ENCODE results near the gene GRB2.

DNA sequence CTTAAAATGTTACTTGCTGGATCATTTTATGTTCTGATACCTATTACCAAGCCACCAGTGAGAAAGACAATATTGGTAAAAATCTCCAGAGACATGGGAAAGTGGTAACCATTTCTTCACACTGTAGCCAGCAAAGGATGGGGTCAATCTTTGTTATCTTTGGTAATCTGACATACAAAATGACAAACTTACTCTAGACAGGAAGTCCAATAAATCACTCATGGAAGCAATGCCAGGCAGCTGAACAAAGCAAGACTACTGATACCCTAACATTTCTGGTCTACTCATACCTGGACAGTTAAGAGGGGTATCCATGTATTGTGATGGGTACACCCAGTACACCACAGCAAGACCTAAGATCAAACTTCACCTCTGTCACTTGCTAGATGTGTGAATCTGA is 19.0 kb downstream of the GRB2 start:
- no peak for TF ChIP-seq EZH2 (IDR thresholded peaks at IDR 0.05; ENCODE audit: borderline replicate concordance, low read depth, low read length, poor library complexity, severe bottlenecking)
- TF ChIP-seq, protein P1, sequence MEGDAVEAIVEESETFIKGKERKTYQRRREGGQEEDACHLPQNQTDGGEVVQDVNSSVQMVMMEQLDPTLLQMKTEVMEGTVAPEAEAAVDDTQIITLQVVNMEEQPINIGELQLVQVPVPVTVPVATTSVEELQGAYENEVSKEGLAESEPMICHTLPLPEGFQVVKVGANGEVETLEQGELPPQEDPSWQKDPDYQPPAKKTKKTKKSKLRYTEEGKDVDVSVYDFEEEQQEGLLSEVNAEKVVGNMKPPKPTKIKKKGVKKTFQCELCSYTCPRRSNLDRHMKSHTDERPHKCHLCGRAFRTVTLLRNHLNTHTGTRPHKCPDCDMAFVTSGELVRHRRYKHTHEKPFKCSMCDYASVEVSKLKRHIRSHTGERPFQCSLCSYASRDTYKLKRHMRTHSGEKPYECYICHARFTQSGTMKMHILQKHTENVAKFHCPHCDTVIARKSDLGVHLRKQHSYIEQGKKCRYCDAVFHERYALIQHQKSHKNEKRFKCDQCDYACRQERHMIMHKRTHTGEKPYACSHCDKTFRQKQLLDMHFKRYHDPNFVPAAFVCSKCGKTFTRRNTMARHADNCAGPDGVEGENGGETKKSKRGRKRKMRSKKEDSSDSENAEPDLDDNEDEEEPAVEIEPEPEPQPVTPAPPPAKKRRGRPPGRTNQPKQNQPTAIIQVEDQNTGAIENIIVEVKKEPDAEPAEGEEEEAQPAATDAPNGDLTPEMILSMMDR (conservative IDR thresholded peaks at IDR 0.05; ENCODE audit: low read depth, low read length): no peak

Measured in A673 (cell line).